Fibroblast of lung (primary cell): Measurements from ENCODE around the gene MCM5. TPM values are rescaled to one million over a fixed set of nuclear protein-coding genes. Genes with fewer than 3 reads are reported as not detected.

Experiments
- DNase-seq, 2 donors: peaks; one replicate each; pipeline versions ENCODE4 v3.0.0 to v3.0.0-alpha.2; 2010; ENCODE audit warnings: low read depth in 2 of 2
- H2AFZ ChIP-seq: 2 replicates; pipeline ENCODE4 v1.5.1; 2012; ENCODE audit warnings: low read length, control low read depth, inconsistent platforms
- H3K27ac ChIP-seq: 2 replicates; pipeline ENCODE4 v1.5.1; 2011; ENCODE audit warnings: low read length, control low read depth; ENCODE audit not compliant: insufficient read depth
- H3K27me3 ChIP-seq: 2 replicates; pipeline ENCODE4 v1.5.1; 2011; ENCODE audit warnings: mild to moderate bottlenecking, low read length; ENCODE audit not compliant: control insufficient read depth, insufficient read depth
- H3K36me3 ChIP-seq: 2 replicates; pipeline ENCODE4 v1.5.1; 2011; ENCODE audit warnings: low read length; ENCODE audit not compliant: control insufficient read depth, insufficient read depth
- H3K4me1 ChIP-seq: 2 replicates; pipeline ENCODE4 v1.5.1; 2011; ENCODE audit warnings: low read length; ENCODE audit not compliant: control insufficient read depth, insufficient read depth; ENCODE audit errors: extremely low read depth
- H3K4me2 ChIP-seq: 2 replicates; pipeline ENCODE4 v1.5.1; 2011; ENCODE audit warnings: low read length, control low read depth; ENCODE audit not compliant: insufficient read depth; ENCODE audit errors: extremely low read depth
- H3K4me3 ChIP-seq, 4 experiments: fragments of 200-600 bp in 1 of 4; sonication (generic) in 1 of 4; replicated peaks in 1 of 4; 2 replicates each; pipeline ENCODE4 v1.5.1; 2011 to 2016; ENCODE audit warnings: low read length in 4 of 4, low read depth in 3 of 4, mild to moderate bottlenecking in 3 of 4, control low read depth in 2 of 4, inconsistent platforms in 1 of 4, mixed read lengths in 1 of 4; ENCODE audit not compliant: insufficient read depth in 1 of 4; ENCODE audit errors: control extremely low read depth in 1 of 4
- H3K79me2 ChIP-seq: 2 replicates; pipeline ENCODE4 v1.5.1; 2012; ENCODE audit warnings: mild to moderate bottlenecking, low read length, inconsistent platforms; ENCODE audit not compliant: control insufficient read depth, insufficient read depth
- H3K9ac ChIP-seq: 2 replicates; pipeline ENCODE4 v1.5.1; 2011; ENCODE audit warnings: mild to moderate bottlenecking, low read length, control low read depth; ENCODE audit not compliant: insufficient read depth
- H3K9me3 ChIP-seq: 2 replicates; pipeline ENCODE4 v1.5.1; 2012; ENCODE audit warnings: low read depth, low read length; ENCODE audit not compliant: control insufficient read depth, insufficient read depth
- H4K20me1 ChIP-seq: 2 replicates; pipeline ENCODE4 v1.5.1; 2011; ENCODE audit warnings: low read length; ENCODE audit not compliant: control insufficient read depth, insufficient read depth; ENCODE audit errors: extremely low read depth
- CTCF ChIP-seq, 2 donors: IDR thresholded peaks in 1 of 2; conservative IDR thresholded peaks in 1 of 2; 1 replicate in 1 of 2; 2 replicates in 1 of 2; pipeline ENCODE4 v1.5.1; 2011 to 2012; ENCODE audit warnings: low read length in 2 of 2, control low read depth in 1 of 2, inconsistent platforms in 1 of 2, low read depth in 1 of 2, mild to moderate bottlenecking in 1 of 2
- EZH2 ChIP-seq: IDR thresholded peaks from 2 replicates; pipeline ENCODE4 v1.5.1; 2012; ENCODE audit warnings: low read length, control low read depth, mild to moderate bottlenecking; ENCODE audit errors: missing control alignments
- polyA minus RNA-seq: library from RNA; depleted of rRNA, polyadenylated mRNA; stranded (reverse); fragments of >200 nt; gene quantifications from 2 replicates; pipeline ENCODE4 v1.2.3, GENCODE V29; 2011; ENCODE audit warnings: low replicate concordance
- polyA plus RNA-seq, 2 donors: library from polyadenylated mRNA; depleted of rRNA in 1 of 2; stranded (reverse) in 1 of 2; unstranded in 1 of 2; fragments of >200 nt; gene quantifications; 2 replicates each; pipeline ENCODE4 v1.2.1, GENCODE V29; 2011 to 2012; ENCODE audit warnings: missing spikeins in 1 of 2
- total RNA-seq: library from RNA; depleted of rRNA; stranded (reverse); fragments of >200 nt; gene quantifications from 2 replicates; pipeline ENCODE4 v1.2.1, GENCODE V29; 2014

MCM5 gene
- total RNA-seq (7.2 and 13.4 TPM in 2 replicates), polyA plus RNA-seq (21.7 and 73.4 TPM in 2 replicates), polyA minus RNA-seq (41.2 and 95.1 TPM in 2 replicates)
- polyA plus RNA-seq (2012) = 29.6 and 103 TPM in 2 replicates

- Histone ChIP-seq H3K27me3 (no peaks in the 10 kb centered on the region), H3K4me3 (peak within 1 kb of the TSS; percentile 57 to 93 (median 74)), H3K27ac (peak within 1 kb of the TSS; percentile 75), H4K20me1 (no peaks in the 10 kb centered on the region), H3K79me2 (peaks cover 10% of the 10 kb centered on the region), H2AFZ (peak within 1 kb of the TSS; percentile 64), H3K4me2 (peak within 1 kb of the TSS; percentile 82), H3K4me1 (no peaks in the 10 kb centered on the region), H3K9ac (peak within 1 kb of the TSS; percentile 79), H3K36me3 (peaks cover 1% of the 10 kb centered on the region), H3K9me3 (no peaks in the 10 kb centered on the region)
- no peak for TF ChIP-seq CTCF (conservative IDR thresholded peaks at IDR 0.05 in 1 of 2, IDR thresholded peaks at IDR 0.05 in 1 of 2; ENCODE audit: low read depth in 1 of 2, low read length in 2 of 2)
- TF ChIP-seq EZH2 = no peak
- DNase-seq = peak; percentile 96
These were observed at the start of gene MCM5 for GRCh38 chr22:35399678-35400500. Gene MCM5, plus strand, starts transcription at chr22:35400140. Its CDS starts 299 bp downstream, at chr22:35400439.

DNA sequence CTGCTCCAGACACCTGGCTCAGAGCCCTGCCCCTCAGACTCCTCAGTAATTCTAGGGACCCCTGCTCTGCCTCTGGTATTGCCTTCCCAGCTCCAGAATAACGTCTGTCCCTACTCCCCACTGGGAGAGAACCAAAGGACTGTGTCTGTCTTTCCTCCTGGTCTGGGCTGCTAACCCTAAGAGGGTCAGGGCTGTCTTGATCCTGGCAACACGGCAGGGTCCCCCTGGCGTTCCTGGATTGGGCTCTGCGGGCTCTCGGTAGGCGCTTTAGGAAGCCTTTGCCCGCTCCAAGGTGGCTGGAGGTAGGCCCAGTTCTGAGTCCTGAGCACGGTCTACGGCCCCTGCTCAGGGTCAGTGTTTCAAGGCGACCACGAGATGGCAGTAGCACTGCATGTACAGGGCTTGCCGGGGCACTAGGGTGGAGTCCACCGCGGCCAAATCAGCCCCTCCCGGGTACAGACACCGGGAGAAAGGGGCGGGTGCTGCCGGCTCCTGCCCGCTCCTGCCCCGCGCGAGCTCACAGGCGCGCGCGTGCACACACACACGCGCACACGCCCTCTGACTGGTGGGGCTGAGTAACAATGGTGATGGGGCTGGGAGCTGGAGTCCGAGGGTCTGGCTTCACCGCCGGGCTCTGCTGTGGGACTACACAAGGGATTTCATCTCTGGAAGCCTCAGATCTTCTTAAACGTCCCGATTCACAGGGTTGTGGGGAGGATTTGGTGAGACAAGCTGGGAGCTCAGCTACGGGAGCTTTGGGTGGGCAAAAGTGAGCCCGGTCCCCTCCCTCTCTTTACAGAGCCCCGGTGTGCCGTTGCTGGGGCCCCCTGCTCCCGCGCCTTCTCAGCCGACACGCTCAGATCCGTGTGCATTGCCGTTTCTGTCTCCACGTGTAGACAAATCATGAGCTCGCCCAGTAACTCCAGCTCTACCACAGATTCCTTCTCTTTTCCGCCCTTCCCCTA, 49.1 kb upstream of the MCM5 start:
- Histone ChIP-seq H2AFZ (peak overlapping the region; percentile 55), H3K9me3 (no peaks in the 10 kb centered on the region), H3K27me3 (no peaks in the 10 kb centered on the region), H3K4me1 (peaks cover 6% of the 10 kb centered on the region), H4K20me1 (no peaks in the 10 kb centered on the region), H3K36me3 (no peaks in the 10 kb centered on the region), H3K79me2 (no peaks in the 10 kb centered on the region), H3K9ac (peak overlapping the region; percentile 77), H3K27ac (peak overlapping the region; percentile 78), H3K4me2 (peak overlapping the region; percentile 100), H3K4me3 (peak overlapping the region; percentile 68 to 79 (median 72))
- peak; percentile 53 to 74 for TF ChIP-seq CTCF (conservative IDR thresholded peaks at IDR 0.05 in 1 of 2, IDR thresholded peaks at IDR 0.05 in 1 of 2; ENCODE audit: low read depth in 1 of 2, low read length in 2 of 2)
- no peak for TF ChIP-seq EZH2
- DNase-seq = peak; percentile 89 to 91
